DLD1 (cell line): ENCODE results near the gene LTF.
"Not testable (repeated sequence)": the region's sequence is repeated elsewhere in the genome, so short reads cannot be mapped to it uniquely, and the experiment has no call there.

Experiments
- in situ Hi-C: cut with HindIII; loops from 2 replicates; pipeline ENCODE4 v1.10.0; 2017; ENCODE audit warnings: low sequenced_read_pairs

Gene LTF

DNA sequence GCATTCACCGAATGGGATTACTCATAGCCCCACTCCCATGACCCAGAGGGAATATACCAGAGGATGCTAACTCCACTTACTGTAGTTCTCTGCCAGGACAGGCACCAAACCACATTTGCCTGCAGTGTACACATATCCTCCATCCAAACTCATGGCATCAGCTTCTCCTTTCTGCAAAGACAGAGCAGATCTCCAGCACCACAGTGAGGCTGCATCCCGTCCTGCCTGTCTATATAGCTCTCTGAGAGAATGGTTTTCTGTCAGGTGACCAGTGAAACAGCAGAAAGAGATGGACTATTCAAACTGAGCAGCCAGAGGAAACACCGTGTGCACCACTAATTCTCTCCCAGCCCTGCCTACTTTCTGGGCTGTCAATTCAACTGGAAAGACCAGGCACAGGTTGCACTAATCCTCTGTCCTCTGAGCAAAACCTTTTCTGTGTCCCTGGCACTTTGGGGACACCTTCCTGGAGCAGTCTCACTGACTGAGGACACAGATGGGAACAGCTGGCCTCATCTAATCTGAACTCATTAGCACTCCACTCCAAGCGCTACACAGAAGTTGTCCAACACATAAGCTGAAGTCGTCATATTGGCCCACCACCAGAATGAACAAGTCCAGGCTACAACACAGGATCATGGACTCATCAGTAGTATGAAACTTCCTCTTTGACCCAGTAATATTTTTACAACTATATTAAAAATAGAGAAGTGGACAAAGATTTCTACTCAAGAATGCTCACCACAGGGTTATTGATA, 17.3 kb downstream of the LTF start:
- in situ Hi-C loops = no loop called here

DNA sequence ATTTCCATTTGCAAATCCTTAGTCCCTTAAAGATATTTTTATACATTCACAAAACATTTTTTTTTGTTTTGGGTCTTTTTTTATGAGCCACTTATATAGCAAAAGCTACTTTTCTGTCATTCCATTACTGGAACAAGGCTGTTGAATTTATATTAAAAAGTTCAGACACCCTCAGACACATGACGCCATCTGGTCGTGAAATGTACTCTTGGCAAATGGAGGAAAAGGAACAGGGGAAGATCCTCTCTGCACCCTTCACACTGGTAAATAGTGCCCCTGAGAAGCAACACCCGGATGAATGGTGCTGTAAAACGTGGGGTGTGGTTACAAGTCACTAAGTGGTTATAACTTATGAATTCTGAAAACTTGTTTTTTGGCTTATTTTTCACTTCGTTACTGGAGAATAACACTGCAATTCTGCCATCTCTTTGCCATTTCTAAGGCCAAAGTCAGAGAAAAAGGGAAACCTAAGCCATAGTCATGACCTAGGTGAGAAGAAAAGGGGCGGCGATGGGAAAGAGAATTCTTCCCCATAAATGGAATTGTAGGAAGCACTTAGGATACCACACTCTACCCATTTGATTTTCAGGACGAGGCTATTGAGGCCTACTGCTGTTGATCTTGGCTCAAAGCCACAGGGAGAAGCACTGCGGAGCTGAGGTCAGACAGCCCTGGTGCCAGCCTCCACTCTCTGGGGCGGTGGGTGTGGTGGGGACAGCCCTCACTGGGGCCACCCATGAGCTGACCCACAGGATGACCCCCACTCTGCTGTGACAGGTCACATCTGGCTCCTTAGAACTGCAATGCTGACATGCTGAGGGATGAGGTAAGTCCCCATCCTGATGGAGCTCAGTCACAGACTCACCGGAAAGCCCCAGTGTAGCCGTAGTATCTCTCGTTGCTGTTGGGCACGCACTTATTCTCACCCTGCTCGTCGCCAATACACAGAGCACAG, 21.9 kb downstream of the LTF start:
- in situ Hi-C loops = no loop called here

DNA sequence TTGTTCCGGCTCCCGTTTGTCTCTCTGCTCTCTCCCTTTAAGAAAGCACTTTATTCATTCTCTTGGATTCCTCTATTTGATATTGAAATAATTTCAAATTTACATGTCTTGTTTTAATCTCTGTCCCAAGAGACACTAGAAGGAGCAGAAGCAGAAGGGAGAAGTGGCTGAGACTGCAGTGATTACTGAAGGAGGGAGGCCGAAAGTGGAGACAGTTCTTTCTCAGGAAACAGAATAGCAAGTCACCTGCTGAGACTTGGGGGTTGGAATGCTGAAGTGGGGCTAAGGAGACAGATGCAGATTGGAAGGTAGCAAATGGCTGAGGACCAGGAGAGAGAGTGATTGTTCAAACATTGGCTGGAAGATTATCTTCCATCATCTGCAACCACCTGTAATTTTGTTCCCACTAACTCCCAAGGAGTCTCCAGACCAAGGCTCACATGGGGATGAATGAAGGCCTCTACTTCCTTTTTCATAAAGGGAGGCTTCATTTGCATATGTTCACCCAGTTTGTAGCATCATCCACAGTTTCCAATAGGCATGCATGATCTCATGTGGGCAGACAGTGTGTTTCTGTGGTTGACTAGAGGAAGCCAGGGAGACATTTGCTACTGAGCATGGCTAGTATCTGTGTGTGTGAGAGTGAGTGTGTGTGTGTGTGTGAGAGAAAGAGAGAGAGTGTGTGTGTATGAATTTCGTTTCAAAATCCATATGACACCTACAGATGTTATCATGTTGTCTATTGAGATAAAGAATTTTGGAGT, 24.0 kb downstream of the LTF start:
- in situ Hi-C loops = no loop called here

DNA sequence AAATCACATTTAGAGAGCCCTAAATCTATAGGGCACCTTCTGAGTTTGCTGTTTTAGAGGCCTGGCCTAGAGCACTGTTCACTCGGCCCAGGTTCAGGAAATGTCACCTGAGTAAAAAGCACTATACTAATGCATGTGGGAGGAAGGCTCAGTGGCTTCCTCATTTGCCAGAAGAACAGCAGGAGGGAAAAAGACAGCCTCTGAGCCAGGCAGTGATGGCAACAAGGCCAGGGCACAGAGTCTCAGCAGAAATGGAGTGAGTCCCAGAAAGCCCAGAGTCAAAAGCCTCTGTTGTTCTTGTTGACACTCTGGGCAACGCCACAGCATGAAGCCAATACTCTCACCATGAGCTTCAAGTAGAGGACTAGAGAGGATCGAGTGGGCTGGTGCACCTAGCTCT, 25.9 kb downstream of the LTF start:
- in situ Hi-C loops = no loop called here

DNA sequence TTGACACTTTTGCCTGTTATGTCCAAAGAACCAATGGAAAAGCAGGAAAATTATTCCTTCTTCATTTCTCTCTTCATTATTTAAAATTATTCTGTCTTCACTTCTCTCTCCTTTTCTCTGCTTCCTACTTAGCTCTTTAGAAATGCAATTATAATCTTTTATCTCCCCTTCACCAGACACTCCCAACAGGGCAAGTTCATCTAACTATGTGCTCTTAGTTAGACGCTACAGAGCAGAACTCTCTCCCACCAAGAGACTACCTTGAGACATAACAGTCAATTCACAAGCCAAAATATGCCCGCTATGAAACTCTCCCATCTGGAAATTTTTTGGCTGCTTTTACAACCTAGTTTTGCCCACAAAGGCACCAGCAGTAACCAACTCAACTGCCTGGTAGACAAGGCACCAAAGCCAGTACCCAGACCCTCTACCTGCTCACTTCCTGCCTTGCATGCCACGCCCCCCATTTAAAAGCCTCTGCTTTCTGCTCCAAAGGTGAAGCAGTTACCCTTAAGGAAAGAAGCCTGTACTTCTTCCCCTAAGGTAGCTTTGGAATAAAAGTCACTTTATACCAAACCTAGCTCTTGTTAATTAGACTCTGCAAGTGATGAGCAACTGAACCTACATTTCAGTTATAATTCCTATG, 29.5 kb downstream of the LTF start:
- in situ Hi-C loops = no loop called here

DNA sequence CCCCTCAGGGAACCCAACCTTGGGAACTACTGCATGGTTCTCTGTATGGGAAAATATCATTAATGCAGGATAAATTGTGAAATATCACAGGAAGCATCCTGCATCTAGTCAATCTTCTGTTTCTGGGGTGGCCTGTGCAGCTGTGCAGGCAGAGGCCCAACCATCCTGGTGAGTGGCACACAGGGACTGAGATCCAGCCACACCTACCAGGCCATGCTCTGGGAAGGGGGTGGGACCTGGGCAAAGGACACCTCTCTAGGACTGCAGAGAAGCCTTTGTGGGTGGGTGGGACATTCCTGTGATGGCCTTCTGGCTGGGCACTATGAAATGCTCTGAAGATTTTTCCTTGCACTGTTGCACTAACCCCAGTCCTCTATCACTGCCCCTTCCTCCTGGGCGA, 30.9 kb downstream of the LTF start:
- in situ Hi-C loops = no loop called here

GRCh38 chr3:46433118-46433517, 31.6 kb downstream of the LTF start:
- in situ Hi-C loops = not testable (repeated sequence)

- in situ Hi-C loops = not testable (repeated sequence)
Measured at GRCh38 chr3:46431905-46432304, 32.8 kb downstream of the LTF start.

GRCh38 chr3:46430879-46431278, 33.8 kb downstream of the LTF start:
- in situ Hi-C loops = not testable (repeated sequence)

- in situ Hi-C loops = no loop called here
Measured at GRCh38 chr3:46429671-46430070, 35.0 kb downstream of the LTF start.

GRCh38 chr3:46429250-46429649, 35.5 kb downstream of the LTF start:
- in situ Hi-C loops = no loop called here

GRCh38 chr3:46427916-46428833, 36.5 kb downstream of the LTF start:
- in situ Hi-C loops = no loop called here

DNA sequence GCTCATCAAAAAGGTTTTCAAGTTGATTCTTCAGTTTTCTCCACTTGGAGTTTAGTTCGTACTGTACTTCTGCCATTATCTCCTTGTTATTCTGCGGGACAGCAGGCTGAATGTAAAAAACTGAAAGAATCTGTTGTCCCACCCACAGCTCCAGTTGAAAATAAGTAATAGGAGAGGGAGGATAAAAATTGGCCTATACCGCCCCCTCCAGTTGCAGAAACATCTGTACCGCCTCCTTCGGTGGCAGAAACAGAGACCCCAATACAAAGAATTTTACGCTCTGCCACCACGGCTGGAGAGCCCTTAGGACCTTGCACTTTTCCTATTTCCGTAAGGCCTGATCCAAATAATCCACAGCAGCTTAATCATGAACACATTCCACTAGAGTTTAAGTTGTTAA, 37.3 kb downstream of the LTF start:
- in situ Hi-C loops = not testable (repeated sequence)

DNA sequence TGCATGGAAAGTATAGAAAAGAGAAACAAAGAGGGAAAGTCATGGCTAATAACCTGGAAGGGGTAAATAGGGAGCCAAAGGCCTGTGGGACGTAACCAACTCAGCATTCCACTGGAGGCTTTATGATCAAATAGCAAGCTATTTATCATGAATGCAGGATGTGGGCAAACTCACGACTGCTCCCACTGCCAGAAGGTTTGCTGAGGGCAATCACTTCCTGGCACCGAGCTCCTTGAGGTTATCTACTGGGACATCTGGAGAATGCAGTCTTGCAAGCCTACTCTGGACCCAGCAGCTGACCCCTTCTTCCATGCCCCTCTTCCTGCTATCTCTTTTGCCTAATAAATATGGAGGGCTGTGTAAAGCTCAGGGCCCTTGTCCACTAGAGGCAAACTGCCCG, 38.2 kb downstream of the LTF start:
- in situ Hi-C loops = not testable (repeated sequence)

DNA sequence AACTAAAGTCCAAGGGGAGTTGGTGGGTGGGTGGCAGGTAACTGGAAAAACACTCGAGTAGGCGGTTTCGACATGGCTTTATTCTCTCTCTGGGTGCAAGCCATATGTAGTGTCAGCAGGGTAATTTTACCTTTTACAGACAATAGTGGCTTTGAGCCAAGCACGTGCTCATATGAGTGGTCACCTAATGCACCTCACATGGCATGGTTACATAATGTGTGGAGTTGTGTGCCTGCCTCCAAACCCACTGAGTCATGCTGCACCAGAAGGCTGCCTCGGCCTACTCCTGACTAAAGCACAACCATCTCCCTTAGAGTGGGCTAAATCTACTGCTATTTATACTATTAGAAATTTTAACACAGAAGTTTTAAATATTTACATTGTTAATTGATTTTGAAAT, 41.1 kb downstream of the LTF start:
- in situ Hi-C loops = no loop called here

DNA sequence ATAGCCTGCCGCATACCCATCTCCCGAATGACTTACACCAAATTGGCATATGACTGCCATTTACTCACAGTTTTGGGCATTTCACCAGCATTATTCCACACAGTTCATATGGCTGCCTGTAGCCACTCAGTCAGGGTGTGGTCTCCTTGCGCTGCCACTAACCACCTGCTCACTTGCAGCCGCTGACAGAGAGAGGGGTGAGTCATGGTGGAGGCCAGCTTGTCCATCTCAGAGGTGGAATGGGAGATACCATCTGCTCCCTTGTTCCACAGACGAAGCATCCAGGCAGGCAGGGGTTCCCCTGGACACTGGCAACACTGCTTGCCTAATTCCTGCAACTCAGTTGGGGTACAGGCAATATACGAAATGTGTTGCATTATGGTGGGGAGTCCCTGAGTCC, 42.1 kb downstream of the LTF start:
- in situ Hi-C loops = no loop called here

DNA sequence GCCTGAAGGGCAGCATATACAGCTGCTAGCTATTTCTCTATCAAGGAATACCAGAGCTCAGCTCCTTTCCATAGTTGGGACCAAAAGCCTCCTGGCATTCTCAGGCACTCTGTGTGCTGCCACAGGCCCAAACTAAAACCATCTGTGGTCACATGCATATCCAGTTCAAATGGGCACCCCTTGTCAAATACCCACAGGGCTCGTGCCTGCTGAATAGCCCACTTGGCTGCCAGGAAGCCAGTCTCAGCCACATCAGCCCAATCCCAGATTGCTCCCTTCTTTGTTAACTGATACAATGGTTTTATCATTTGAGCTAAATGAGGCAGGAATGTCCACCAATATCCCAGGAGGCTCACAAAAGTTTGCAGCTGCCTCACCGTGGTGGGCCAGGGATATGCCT, 43.8 kb downstream of the LTF start:
- in situ Hi-C loops = no loop called here

- in situ Hi-C loops = no loop called here
Measured at GRCh38 chr3:46419816-46420215, 44.9 kb downstream of the LTF start.

- in situ Hi-C loops = no loop called here
Measured at GRCh38 chr3:46417841-46418611, 46.7 kb downstream of the LTF start.
